Measurements from ENCODE around the gene SP3.
"Not testable (repeated sequence)": the region's sequence is repeated elsewhere in the genome, so short reads cannot be mapped to it uniquely, and the experiment has no call there.

The SP3 gene

DNA sequence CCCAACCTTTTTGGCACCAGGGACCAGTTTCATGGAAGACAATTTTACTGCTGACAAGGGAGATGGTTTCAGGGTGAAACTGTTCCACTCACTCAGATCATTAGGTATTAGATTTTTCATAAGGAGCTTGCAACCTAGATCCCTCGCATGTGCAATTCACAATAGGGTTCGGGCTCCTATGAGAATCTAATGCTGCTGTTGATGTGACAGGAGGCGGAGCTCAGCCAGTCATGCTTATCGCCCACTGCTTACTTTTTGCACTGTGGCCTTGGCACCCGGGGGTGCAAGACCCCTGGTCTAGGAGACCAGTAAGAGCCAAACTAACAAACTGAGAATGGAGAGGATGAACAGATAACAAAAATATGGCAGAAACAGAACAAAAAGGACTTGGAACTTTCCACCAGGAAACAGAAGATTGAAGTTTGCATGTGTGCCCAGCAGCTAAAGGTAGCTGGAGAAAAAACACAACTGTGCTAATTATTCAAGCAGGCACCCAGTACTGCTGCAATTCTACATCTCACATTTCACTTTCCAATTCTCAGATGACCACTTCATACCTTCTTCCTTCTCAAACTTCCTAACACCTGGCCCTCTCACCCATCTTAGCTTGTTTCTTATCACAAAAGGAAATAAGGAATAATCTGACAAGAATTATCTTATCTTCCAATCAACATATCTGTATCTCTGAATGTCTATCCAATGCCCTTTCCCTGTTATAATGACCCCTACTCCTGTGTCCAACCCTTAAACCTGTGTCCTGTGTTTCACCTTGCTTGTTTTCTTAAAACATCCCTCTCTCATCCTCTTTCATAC is 24.8 kb downstream of the SP3 start:
- DNase-seq = no peak

DNA sequence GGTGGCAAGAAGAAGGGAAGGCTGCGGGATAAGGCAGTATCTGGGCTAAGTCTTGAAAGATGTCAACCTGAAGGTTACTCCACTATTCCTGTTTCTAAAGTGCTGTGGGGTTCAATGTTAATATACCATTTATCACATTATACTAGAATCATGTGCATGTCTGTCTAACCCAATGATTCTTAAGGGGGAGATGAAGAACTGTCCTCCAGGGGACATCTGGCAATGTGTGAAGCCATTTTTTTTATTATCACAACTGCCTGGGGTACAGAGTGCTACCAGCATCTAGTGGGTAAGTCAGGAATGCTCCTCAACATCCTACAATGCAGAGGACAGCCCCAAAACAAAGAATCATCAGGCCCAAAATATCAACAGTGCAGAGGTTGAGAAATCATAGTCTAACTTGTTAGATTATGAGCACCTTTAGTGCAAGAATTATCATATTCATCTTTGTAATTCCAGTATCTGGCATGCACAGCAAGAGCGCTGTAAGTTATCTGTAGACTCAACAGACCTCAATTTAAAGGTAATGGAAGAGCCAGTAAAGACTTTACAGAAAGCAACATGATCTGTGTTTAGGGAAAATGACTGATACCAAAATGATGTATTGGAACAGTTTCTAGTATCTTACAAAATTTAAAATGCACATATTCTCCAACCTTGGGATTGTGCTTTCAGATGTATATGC is 26.3 kb downstream of the SP3 start:
- DNase-seq = no peak

DNA sequence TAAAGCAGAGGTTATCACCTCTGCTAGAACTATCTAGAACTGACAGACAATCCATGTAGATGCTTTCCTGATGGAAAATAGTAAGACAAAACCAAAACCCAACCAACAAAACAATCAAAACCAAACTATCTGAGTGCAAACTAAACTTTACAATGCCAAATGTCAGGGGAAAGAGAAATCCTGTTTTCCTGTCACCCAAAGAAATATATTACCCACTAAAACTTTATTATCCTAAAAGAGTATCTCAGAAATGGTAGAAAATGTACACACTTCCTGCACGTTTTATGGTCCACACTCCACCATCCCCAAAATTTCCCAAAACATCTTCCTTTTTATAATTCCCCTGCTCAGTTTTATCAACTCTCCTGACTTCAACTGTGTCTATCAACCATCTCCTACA is 29.9 kb downstream of the SP3 start:
- no peak for DNase-seq

DNA sequence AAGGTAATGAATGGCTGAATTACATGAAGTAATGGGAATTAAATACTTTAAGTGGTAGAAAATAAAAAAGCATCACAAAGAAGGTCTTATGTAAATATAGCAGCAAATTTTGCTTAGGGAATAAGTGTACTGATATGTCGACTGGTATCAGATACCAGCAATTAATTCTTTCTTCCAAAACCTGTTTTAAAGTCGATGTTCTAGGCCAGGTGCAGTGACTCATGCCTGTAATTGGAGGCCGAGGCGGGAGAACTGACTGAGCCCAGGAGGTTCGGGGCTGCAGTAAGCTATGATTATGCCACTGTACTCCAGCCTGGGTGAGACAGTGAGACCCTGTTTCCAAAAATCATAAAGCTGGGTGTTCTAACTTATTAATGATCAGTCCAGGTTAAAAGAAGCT is 30.3 kb downstream of the SP3 start:
- no peak for DNase-seq

DNA sequence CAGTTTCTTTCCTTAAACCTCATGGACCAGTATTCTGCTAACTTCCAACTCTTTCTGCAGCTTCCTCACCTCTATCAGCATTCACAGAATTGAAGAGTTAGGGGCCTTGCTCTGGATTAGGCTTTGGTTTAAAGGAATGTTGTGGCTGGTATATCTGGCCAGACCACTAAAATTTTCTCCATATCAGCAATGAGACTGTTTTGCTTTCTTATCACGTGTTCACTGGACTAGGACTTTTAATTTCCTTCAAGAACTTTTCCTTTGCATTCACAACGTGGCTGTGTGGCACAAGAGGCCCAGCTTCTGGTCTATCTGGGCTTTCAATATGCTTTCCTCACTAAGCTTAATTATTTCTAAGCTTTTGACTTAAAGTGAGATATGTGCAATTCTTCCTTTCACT is 33.4 kb downstream of the SP3 start:
- DNase-seq = no peak

DNA sequence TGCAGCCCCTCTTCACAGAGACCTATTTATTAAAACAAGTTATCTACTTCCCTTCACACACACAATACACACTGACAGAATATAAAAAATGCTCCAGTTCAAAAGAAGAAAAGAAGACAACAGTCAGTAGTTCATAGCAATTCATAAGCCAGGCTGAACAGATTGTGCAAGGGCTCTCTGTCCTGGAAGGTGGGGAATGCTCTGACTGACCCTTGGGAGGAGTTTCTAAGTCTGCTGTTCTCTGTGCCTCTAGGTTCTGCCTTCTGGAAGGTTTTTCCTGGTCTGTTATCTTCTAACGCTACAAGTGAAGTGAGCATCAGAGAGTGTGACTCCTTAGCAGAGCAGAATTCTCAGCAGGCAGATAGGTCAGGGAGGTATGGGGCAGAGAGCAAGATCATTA is 35.7 kb downstream of the SP3 start:
- no peak for DNase-seq

DNA sequence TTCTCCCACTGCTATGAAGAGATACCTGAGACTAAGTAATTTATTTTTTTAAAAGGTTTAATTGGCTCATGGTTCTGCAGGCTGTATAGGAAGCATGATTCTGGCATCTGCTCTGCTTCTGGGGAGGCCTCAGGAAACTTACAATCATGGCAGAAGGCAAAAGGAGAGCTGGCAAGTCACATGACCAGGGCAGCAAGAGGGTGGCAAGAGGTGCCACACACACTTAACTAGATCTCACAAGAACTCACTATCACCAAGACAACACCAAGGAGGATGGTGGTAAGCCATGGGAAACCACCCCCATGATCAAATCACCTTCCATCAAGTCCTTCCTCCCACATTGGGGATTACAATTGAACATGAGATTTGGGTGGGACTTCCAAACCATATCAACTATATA is 38.3 kb downstream of the SP3 start:
- DNase-seq = no peak

DNA sequence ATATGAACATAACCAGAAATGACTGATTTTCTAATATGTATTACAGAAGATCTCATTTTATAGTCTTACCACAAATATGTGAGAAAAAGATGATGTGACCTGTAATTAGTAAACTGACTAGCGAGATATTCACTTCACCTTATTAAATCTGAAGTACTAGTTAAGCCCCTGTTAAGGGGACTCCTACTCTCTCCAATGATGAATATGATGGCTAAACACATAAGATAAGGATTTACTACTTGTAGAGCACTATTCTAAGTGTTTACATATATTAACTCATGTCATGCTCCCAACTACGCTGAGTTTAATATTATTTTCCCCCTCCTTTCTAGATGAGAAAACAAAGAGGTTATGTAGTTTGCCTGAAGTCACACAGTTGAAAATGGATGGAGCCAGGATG is 40.9 kb downstream of the SP3 start:
- DNase-seq = no peak

DNA sequence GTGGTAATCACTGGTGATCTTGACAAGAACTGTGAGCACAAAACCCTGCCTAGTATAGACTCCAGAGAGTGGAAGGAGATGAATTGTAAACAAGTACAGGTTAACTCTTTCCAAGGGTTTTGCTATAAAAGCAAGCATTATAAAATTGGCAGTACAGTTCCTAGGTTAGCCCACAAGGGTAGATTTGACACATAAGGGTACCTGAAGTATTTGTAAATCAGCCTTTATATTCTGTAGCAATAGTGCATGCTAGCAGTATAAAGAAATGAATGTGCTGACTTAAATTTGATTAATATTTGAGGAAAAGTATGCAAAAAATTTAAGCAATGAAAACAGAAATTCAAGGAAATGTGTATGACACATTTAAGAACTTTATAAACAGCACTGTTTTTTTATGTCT is 42.4 kb downstream of the SP3 start:
- DNase-seq = no peak

DNA sequence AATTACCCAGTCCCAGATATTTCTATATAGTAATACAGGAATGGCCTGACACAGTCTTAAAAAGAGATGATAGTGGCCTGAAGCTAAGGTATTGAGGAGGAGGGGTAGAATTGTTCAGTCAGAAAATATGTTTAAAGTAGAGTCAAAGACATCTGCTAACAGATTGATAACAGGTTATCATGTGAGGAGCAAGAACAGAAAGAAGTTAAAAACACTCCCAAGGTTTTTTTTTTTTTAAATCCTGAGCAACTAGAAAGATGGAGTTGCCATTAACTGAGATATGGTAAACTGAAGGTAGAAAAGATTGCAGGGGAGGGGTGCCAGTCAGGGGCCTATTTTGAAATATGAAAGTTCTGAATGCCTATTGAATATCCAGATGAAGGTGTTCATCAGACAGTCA is 43.1 kb downstream of the SP3 start:
- no peak for DNase-seq

DNA sequence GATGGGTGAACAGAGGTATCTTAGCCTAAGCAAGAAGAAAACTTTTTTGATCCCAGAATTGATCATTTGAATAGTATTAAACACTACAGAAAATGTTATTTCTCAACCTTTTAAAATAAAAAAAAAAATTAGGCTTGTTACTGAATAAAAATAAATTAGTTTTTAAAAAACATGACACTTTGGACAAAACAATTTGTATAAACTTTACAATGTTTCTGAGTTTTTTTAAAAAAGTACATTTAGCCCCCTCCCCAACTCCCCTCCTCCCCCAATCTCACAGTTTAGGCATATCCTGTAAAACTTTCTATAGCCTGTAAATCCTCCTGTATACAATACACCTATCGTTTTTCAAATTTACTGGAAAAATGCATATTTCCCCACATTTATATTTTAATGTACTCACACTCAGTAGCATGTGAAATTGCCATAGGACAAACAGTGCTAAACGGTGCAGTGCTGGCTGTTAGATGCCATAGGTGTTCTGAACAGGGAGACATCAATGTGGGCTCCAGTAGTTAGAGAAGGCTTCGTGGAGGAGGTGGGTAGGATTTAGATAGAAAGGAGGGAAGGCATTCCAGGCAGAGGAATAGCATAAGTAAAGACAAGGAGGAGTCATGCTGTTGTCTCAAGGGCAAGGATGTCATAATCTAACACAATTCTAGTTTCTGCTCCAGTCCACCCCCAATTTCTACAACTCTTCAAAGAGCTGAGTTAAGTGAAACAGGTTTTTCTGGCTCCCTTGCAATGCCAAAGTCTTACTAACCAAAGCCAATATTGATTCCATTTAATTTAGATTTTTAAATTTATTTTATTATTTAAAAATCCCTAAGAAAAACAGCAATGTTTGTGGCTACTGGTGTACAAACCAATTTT is 50.9 kb downstream of the SP3 start:
- DNase-seq = no peak

DNA sequence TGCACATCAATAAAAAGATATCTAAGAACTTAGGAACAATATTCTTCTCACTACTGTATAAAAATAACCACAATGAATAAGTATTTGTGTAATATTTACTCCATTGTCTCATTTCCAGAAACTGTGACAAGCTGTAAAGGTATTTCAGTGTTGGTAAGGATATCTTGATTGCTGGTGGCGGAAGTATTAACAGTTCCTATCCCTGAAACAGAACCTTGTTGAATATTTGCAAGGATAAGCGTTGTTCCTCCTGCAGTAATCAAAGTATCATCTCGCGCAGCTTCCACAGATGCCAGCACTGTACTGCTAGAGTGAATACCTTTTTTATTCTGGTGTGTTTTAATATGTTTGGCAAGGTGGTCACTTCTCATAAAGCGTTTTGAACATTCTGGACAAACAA is 55.3 kb downstream of the SP3 start:
- DNase-seq = no peak

DNA sequence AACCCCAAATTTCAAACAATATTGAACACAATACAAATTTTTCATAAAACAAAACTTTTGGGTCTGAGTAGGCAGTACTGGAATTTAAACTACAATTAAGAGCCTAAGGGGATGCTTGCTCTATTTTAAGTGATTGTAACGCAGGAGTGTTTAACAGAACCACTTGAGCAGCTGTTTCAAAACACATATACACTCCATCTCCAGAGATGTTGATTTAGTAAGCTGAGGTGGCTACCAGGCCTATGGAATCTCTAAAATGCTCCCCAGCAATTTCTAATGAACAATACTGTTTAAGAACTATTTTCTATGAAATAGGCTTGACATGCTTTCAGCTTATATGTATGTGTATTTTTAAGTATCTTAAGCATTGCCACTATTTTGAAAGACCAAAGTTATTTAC is 58.5 kb downstream of the SP3 start:
- no peak for DNase-seq

DNA sequence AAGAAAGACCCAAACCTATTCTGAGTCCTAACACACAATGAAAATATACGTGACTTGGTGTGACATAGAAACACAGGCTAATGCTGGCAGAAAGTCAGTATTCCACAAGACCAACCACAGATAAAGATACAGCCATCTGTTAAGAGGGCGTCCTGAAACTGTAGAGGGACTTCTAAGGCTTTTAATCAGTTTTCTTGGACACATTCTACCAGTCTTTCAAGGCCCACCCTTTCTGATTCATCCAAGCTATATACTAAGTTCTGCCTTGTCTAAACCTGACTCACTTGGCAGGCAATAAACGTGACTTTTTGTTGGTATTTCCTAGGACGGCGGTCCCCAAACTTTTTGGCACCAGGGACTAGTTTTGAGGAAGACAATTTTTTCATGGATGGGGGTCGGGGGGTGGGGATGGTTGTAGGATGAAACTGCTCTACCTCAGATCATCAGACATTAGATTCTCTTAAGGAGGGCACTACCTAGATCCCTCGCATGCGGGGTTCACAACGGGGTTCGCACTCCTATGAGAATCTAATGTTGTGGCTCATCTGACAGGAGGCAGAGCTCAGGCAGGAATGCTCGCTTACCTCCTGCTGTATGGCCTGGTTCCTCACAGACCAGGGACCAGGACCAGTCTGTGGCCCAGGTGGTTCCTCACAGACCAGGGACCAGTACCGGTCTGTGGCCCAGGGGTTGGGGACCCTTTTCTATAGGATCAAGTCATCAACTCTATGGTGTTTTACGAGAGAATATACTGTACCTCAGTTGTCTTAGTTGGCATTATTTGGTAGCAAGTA is 61.4 kb downstream of the SP3 start:
- no peak for DNase-seq

DNA sequence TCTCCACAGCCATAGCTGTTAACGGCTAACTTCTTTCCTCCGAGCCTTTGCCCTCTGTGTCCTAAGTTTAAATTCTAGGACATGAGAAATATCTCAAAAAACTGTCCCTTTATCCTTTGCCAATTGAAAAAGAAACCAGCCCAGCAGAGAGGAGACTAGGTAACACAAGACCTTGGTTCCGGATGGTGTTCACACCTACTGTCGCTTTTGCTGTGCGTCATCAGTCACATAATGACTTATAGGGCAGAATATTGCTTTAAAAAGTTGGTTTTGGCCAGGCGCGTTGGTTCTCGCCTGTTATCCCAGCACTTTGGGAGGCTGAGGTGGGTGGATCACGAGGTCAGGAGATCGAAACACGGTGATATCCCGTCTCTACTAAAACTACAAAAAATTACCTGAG is 66.2 kb downstream of the SP3 start:
- DNase-seq = no peak

DNA sequence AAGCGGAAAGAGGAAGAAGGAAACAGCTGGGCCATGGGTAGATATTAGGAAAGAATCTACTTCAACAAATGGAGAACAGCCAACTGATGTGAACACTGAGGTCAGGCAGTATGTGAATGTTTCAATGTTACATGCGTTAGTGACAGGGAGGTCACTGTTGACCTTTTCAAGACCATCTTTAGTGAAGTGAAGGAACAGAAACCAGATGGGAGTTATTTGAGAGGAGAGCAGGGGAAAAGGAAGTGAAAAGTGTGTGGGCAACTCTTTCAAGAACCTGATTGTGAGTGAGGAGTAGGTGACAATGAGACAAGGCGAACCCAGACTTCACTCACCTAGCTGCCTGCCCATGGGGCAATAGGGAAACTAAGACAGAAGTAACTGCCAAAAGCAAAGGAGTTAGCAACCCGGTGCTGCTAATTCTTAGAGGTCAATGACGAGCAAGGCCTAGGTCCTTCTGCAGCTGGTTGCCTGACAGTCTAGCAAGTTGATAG is 67.0 kb downstream of the SP3 start:
- no peak for DNase-seq

DNA sequence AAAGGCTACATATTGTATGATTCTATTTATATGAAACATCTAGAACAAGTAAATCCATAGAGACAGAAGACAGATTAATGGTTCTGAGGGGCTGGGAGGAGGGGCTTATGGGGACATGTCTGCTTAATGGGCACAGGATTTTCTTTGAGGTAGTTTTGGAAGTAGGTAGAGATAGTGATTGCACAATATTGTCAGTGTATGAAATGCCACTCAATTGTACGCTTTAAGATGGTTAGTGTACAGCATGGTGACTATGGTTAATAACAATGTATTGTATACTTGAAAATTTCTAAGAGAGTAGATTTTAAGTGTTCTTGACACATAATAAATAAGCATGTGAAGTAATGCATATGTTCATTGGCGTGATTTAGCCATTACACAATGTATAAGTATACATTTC is 68.4 kb downstream of the SP3 start:
- DNase-seq = no peak

DNA sequence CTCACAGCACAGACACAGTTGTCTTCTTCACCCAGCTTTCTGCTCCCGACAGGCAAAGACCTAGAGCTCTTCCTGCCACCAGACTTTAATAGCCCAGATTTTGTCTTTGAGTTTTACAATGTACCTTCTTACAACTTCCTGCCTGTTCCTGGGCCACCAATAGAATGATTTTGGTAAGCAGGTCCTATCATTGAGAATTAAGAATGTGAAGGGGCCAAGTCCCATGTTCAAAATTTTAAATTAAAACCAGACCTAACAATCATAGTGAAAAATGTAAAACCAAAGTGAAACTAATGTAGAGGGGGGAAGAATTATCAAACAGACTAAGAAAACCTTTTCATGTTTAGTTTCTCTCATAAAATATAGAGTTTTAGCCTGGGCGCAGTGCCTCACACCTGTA is 72.8 kb downstream of the SP3 start:
- DNase-seq = no peak

DNA sequence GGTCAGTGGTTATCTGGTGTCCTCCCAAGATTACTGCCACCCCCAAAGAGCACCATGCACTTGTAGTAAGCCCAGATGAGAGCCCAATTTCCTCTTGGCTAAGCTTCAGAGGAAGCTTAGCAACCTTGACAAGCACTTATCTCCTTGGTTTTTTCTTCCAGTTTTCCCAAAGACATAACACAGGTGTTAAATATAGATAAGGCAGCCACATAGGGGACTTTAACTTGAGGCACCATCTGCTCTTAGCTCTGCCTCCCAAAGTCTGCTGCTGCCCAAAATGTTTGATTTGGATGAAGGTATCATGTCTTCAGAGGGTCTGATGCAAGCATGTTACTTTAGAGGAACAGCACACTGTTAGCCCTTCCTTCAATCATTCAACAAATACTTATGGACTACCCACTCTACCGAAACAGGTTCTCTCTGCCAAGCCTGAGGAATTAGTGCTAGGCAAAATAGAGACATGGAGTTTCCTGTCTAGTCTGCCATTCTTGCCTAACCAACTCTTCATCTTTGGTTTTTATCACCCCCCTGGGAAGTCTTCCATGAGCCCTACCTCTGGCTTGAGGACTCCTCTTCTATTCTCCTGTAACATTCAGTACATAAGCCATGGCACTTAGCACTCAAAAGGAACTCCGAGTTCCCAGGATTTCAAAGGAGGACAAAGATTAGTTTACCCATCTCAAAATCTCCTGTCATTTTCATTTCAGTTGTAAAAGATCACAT is 73.7 kb downstream of the SP3 start:
- no peak for DNase-seq

DNA sequence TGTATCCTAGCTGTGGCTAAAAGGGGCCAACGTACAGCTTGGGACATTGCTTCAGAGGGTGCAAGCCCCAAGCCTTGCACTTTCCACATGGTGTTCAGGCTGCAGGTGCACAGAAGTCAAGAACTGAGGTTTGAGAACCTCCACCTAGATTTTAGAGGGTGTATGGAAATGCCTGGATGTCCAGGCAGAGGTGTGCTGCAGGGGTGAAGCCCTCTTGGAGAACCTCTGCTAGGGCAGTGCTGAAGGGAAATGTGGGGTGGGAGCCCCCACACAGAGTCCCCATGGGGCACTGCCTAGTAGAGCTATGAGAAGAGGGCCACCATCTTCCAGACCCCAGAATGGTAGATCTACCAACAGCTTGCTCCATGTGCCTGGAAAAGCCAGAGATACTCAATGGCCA is 75.7 kb downstream of the SP3 start:
- DNase-seq = not testable (repeated sequence)

DNA sequence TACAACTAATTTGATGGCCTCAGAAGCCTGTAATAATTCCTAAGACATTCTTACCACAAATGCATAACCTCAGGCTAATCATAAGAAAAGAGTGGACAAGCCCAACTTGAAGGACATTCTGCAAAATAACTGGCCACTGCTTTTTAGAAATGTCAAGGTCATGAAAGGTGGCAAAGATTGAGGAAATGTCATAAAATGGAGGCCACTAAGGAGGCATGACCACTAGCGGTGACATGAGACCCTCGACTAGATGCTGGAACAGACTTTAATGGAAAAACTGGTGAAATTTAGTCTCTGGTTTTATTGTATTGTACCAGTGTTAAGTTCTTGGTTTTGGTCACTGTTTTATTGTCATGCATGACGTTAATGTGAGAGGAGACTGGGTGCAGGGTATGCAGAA is 78.6 kb downstream of the SP3 start:
- no peak for DNase-seq

Measured in activated CD4-positive, alpha-beta T cell treated with anti-CD3 and anti-CD28 coated beads, Interleukin-10, Interleukin-2, amounts not matched to agents 100 ng/mL and 50 ng/mL, durations not matched to agents 16 hours and 8 hours (primary cell).